ENCODE data around the gene OST4.

GRCh38 chr2:27051902-27052645, 19.4 kb downstream of the OST4 start:
- TF ChIP-seq POLR2AphosphoS5 (IDR thresholded peaks at IDR 0.05) (peak in 1 of 2 donors; percentile 9), POLR2A (IDR thresholded peaks at IDR 0.05; ENCODE audit: low read depth) (no peak)
- TF ChIP-seq, protein P1, sequence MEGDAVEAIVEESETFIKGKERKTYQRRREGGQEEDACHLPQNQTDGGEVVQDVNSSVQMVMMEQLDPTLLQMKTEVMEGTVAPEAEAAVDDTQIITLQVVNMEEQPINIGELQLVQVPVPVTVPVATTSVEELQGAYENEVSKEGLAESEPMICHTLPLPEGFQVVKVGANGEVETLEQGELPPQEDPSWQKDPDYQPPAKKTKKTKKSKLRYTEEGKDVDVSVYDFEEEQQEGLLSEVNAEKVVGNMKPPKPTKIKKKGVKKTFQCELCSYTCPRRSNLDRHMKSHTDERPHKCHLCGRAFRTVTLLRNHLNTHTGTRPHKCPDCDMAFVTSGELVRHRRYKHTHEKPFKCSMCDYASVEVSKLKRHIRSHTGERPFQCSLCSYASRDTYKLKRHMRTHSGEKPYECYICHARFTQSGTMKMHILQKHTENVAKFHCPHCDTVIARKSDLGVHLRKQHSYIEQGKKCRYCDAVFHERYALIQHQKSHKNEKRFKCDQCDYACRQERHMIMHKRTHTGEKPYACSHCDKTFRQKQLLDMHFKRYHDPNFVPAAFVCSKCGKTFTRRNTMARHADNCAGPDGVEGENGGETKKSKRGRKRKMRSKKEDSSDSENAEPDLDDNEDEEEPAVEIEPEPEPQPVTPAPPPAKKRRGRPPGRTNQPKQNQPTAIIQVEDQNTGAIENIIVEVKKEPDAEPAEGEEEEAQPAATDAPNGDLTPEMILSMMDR (IDR thresholded peaks at IDR 0.05): no peak

Measured in esophagus muscularis mucosa (tissue), 3 donors.